ENCODE data around the gene DLG5. TPM values are rescaled to one million over a fixed set of nuclear protein-coding genes. Genes with fewer than 3 reads are reported as not detected.
A peak's percentile ranks its signal among the peaks of the same experiment; 100 is the strongest.

Gene DLG5
- total RNA-seq, 1 donor = 39.7 TPM

- DNase-seq (ENCODE audit: low read depth) = no peak
- H3K4me3 ChIP-seq (ENCODE audit: low read depth, low read length) = no peak overlapping the region
- peak; percentile 20 for TF ChIP-seq CTCF (IDR thresholded peaks at IDR 0.05; ENCODE audit: insufficient read depth, low read depth, low read length)
Measured at GRCh38 chr10:77907900-77908717, 18.4 kb downstream of the DLG5 start.

- DNase-seq (ENCODE audit: low read depth) = no peak
- TF ChIP-seq CTCF (IDR thresholded peaks at IDR 0.05; ENCODE audit: insufficient read depth, low read depth, low read length) = no peak
Measured at GRCh38 chr10:77907462-77907861, 19.1 kb downstream of the DLG5 start.

GRCh38 chr10:77906951-77907421 is 19.6 kb downstream of the DLG5 start:
- TF ChIP-seq CTCF (IDR thresholded peaks at IDR 0.05; ENCODE audit: insufficient read depth, low read depth, low read length) = no peak
- no peak for DNase-seq (ENCODE audit: low read depth)
- no peak overlapping the region for H3K4me3 ChIP-seq (ENCODE audit: low read depth, low read length)

More at GRCh38 chr10:77907462-77907861, 19.1 kb downstream of the DLG5 start:
- H3K4me3 ChIP-seq (ENCODE audit: low read depth, low read length) = no peak overlapping the region

GRCh38 chr10:77905781-77906180 is 20.8 kb downstream of the DLG5 start:
- H3K4me3 ChIP-seq (ENCODE audit: low read depth, low read length) = no peak overlapping the region
- no peak for DNase-seq (ENCODE audit: low read depth)
- no peak for TF ChIP-seq CTCF (IDR thresholded peaks at IDR 0.05; ENCODE audit: insufficient read depth, low read depth, low read length)

- H3K4me3 ChIP-seq (ENCODE audit: low read depth, low read length) = no peak overlapping the region
- no peak for TF ChIP-seq CTCF (IDR thresholded peaks at IDR 0.05; ENCODE audit: insufficient read depth, low read depth, low read length)
- no peak for DNase-seq (ENCODE audit: low read depth)
Measured at GRCh38 chr10:77905086-77905748, 21.3 kb downstream of the DLG5 start.

- no peak overlapping the region for H3K4me3 ChIP-seq (ENCODE audit: low read depth, low read length)
- no peak for DNase-seq (ENCODE audit: low read depth)
- TF ChIP-seq CTCF (IDR thresholded peaks at IDR 0.05; ENCODE audit: insufficient read depth, low read depth, low read length) = no peak
Measured at GRCh38 chr10:77904100-77904840, 22.3 kb downstream of the DLG5 start.

Measured in fibroblast of villous mesenchyme (primary cell).